Lower leg skin (tissue), 3 donors: ENCODE data around the gene TNIP3.

Experiments used
- CTCF ChIP-seq, 3 donors: fragments of 450-650 bp; IDR thresholded peaks; one replicate each; pipeline ENCODE4 v1.5.1; 2016; ENCODE audit warnings: antibody characterized with exemption in 3 of 3, mild to moderate bottlenecking in 3 of 3, moderate library complexity in 2 of 3
- POLR2A ChIP-seq, 2 donors: fragments of 450-650 bp; IDR thresholded peaks; one replicate each; pipeline ENCODE4 v1.6.1; 2016 to 2017; ENCODE audit warnings: antibody characterized with exemption in 2 of 2, mild to moderate bottlenecking in 1 of 2, moderate library complexity in 1 of 2

- TF ChIP-seq CTCF (IDR thresholded peaks at IDR 0.05) (no peak), POLR2A (IDR thresholded peaks at IDR 0.05) (no peak)
Observed at GRCh38 chr4:121122661-121123060, 41.5 kb downstream of the TNIP3 start.
